ENCODE data around the gene MFAP4. TPM values are rescaled to one million over a fixed set of nuclear protein-coding genes. Genes with fewer than 3 reads are reported as not detected.

Gene MFAP4
- total RNA-seq, 1 donor from 2014 or later = 18.0 TPM

DNA sequence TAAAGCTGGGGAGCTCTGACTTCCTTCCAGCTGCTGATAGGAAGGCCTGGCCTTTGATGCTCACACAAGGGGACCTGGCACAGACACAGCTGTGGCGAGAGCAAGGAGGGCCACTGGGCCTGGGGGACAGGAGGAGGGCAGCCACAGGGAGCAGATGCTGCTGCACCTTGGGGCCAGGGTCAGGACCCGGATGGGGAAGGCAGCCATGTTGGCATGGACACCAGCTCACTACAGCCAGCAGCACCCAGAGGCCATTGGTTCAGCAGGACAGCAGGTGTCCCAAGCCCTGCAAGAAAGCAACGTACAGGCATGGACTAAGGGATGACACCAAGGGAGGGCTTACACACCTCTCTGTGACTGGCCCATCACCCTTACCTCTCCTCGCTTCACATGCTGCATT, 16.0 kb upstream of the MFAP4 start:
- Mint-ChIP-seq H3K27me3 (no peaks in the 10 kb centered on the region), H3K4me1 (ENCODE audit: unreplicated experiment) (peaks cover 19% of the 10 kb centered on the region), H3K9me3 (no peaks in the 10 kb centered on the region), H3K36me3 (no peaks in the 10 kb centered on the region), H3K4me3 (no peak overlapping the region), H3K27ac (no peak overlapping the region)
- TF ChIP-seq, protein P1, sequence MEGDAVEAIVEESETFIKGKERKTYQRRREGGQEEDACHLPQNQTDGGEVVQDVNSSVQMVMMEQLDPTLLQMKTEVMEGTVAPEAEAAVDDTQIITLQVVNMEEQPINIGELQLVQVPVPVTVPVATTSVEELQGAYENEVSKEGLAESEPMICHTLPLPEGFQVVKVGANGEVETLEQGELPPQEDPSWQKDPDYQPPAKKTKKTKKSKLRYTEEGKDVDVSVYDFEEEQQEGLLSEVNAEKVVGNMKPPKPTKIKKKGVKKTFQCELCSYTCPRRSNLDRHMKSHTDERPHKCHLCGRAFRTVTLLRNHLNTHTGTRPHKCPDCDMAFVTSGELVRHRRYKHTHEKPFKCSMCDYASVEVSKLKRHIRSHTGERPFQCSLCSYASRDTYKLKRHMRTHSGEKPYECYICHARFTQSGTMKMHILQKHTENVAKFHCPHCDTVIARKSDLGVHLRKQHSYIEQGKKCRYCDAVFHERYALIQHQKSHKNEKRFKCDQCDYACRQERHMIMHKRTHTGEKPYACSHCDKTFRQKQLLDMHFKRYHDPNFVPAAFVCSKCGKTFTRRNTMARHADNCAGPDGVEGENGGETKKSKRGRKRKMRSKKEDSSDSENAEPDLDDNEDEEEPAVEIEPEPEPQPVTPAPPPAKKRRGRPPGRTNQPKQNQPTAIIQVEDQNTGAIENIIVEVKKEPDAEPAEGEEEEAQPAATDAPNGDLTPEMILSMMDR (conservative IDR thresholded peaks at IDR 0.05) = no peak
- no peak for DNase-seq (ENCODE audit: extremely low spot score, unreplicated experiment)

DNA sequence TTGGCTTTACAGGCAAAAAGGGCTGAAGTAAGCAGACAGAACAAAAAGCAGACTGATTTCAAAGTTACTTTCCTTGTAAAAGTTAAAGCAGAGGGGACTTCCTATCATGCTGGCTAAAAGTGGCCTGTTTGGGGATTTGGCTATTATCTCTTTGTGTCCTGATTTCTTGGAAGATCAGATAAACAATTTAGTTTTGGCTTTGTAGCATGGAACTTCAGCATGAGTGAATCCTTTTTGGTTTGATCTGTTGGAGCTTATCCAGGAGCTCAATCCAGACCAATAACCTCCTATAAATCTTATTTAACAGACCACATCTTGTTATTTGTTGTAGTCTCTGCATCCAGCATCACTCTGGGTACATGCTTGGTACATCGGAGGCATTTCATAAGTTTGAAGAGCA, 15.2 kb upstream of the MFAP4 start:
- H3K27ac Mint-ChIP-seq = no peak overlapping the region

DNA sequence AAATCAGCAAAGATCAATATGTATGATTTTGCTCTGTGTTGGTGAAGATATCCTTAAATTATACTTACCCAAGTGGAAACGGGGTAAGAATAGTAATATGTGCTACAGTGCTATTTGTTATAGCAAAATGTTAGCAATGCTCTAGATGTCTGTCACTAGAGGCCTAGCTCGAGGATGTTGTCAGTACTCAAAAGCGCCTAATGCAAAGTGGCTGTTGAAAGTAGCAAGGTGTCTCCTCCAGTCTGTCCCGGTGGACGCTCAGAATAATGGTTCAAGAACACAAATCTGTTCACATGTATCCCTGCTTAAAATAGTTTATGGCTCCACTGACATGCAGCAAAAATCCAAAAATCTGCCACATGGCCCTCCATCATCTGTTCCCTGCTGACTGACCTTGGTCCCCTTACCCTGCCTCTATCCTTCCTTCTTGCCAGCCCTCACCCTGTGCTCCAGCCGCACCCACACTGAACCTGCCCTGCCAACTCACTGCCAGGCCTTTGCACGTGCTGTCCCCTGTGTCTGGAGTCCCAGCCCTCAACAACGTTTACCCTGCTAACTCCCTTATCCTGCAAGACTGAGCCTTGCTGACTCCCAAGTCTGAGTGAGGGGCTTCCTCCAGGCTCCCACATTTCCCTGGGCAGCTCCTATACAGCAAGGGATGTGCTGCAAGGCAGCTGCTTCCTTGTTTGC, 14.5 kb upstream of the MFAP4 start:
- Mint-ChIP-seq H3K4me1 (ENCODE audit: unreplicated experiment) (peaks cover 21% of the 10 kb centered on the region), H3K27ac (no peak overlapping the region), H3K36me3 (no peaks in the 10 kb centered on the region), H3K4me3 (no peak overlapping the region), H3K27me3 (no peaks in the 10 kb centered on the region), H3K9me3 (no peaks in the 10 kb centered on the region)
- TF ChIP-seq, protein P1 (conservative IDR thresholded peaks at IDR 0.05) = no peak
- no peak for DNase-seq (ENCODE audit: extremely low spot score, unreplicated experiment)

More for the DNA sequence above, 15.2 kb upstream of the MFAP4 start:
- no peak for DNase-seq (ENCODE audit: extremely low spot score, unreplicated experiment)
- peaks cover 21% of the 10 kb centered on the region for H3K4me1 Mint-ChIP-seq (ENCODE audit: unreplicated experiment)
- no peaks in the 10 kb centered on the region for H3K36me3 Mint-ChIP-seq
- TF ChIP-seq, protein P1 (conservative IDR thresholded peaks at IDR 0.05) = no peak
- H3K27me3 Mint-ChIP-seq = no peaks in the 10 kb centered on the region
- no peak overlapping the region for H3K4me3 Mint-ChIP-seq
- H3K9me3 Mint-ChIP-seq = no peaks in the 10 kb centered on the region

DNA sequence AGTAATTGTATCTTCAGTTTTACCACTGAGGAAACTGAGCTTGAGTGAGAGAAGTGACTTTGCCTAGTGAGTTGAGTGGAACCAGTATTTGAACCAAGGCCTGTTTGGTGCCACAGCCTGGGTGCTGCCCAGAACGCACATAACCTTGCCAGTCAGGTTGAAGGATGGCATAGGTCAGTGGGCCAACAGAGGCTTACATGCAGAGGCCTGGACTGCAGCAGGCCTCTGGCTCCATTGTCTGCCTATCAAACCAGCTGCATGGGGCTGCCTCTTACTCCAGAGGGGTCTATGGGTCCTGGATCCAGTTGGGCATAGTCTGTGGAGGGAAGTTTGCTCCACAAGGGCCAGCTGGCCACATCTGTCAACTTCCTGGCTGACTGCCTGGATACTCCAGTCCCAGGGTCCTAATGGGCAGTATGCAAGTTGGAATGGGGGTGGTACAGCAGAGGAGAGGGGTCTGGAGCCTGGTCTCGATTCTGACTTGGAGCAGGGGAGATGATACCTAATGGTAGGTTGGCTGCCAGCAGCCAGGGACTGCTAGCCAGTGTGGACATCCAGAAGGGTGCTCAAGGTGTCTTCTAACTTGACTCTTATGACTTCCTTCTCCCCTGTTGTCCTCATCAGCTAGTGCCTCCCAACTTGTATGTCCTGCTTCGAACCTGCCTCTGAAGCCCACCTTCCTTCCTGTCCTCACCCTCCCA, 12.9 kb upstream of the MFAP4 start:
- TF ChIP-seq, protein P1 (conservative IDR thresholded peaks at IDR 0.05) = no peak
- H3K36me3 Mint-ChIP-seq = no peaks in the 10 kb centered on the region
- H3K4me3 Mint-ChIP-seq = no peak overlapping the region
- H3K27me3 Mint-ChIP-seq = no peaks in the 10 kb centered on the region
- H3K27ac Mint-ChIP-seq = no peak overlapping the region
- no peaks in the 10 kb centered on the region for H3K9me3 Mint-ChIP-seq
- H3K4me1 Mint-ChIP-seq (ENCODE audit: unreplicated experiment) = peaks cover 21% of the 10 kb centered on the region
- no peak for DNase-seq (ENCODE audit: extremely low spot score, unreplicated experiment)

DNA sequence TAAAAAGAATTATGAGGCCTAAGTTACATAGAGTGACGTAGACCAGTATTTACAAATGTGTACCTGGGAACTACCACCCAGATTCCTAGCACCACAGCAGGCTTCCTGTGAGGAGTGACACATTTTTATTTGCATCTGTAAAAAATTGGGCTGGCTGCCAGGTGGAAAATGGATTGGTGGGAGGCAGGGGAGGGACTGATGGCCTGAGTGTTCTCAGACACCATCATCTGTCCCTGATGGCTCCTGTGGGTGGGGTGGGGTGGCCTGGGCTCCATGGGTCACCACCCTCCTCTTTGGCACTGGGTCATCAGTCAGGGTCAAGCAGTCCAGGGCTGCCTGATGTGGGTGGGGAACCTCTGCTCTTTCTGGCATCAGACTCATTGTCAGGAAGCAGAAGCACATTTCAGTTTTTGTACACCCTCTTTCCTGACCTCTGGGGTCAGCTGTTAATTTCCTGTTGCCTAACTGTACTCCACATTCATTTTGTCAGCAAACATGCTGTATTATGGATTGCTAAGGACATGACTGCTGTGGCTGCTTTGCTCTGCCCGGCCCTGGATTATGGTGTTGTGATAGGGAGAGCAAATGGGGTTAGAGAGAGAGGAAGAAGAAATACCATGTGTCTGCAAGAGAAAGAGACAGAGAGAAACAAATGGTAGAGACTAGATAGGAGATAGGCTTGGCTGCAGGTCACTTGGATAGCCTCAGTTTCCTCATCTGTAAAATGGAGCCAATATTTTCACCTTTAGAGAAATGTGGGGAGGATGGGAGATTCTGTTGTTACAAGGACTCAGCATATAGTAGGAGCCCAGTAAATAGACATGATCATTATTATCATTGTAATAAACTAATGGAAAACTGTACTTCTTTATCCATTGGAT, 11.6 kb upstream of the MFAP4 start:
- TF ChIP-seq, protein P1 (conservative IDR thresholded peaks at IDR 0.05) = no peak
- no peaks in the 10 kb centered on the region for H3K36me3 Mint-ChIP-seq
- no peak overlapping the region for H3K4me3 Mint-ChIP-seq
- no peaks in the 10 kb centered on the region for H3K9me3 Mint-ChIP-seq
- no peak for DNase-seq (ENCODE audit: extremely low spot score, unreplicated experiment)
- peak overlapping the region; percentile 68 for H3K27ac Mint-ChIP-seq
- peaks cover 21% of the 10 kb centered on the region for H3K4me1 Mint-ChIP-seq (ENCODE audit: unreplicated experiment)
- no peaks in the 10 kb centered on the region for H3K27me3 Mint-ChIP-seq
